HTR-8/SVneo (cell line): Measurements from ENCODE around the gene ACAP1.

Experiments used
- DNase-seq: peaks from one replicate; pipeline ENCODE4 v3.0.0; 2011; ENCODE audit warnings: low spot score, mixed read lengths; ENCODE audit not compliant: insufficient read length
- FAIRE-seq: peaks from 2 replicates; lab custom pipeline; 2011; peaks lifted over from hg19 to GRCh38; lab: Jason Lieb, UNC

Gene ACAP1

GRCh38 chr17:7308625-7309433 lies 27.5 kb upstream of the ACAP1 start:
- DNase-seq (peak; percentile 91), FAIRE-seq (no peak)

GRCh38 chr17:7309628-7310027 lies 26.7 kb upstream of the ACAP1 start:
- FAIRE-seq (no peak), DNase-seq (no peak)

- DNase-seq (no peak), FAIRE-seq (no peak)
Observed at GRCh38 chr17:7311110-7311705, 25.1 kb upstream of the ACAP1 start.

- FAIRE-seq = no peak
- no peak for DNase-seq
Observed at GRCh38 chr17:7312432-7313087, 23.8 kb upstream of the ACAP1 start.

GRCh38 chr17:7313088-7313889 lies 23.0 kb upstream of the ACAP1 start:
- DNase-seq = no peak
- no peak for FAIRE-seq

- no peak for DNase-seq
- no peak for FAIRE-seq
Observed at GRCh38 chr17:7313890-7314718, 22.2 kb upstream of the ACAP1 start.

GRCh38 chr17:7314719-7315569 lies 21.4 kb upstream of the ACAP1 start, which contains the start of gene GPS2:
TSS of gene GPS2 (minus strand) at chr17:7315360. CDS start at chr17:7315052, 308 bp downstream.
- FAIRE-seq (peak; percentile 75), DNase-seq (peak; percentile 95)

- no peak for FAIRE-seq
- no peak for DNase-seq
Observed at GRCh38 chr17:7315570-7316235, 20.6 kb upstream of the ACAP1 start.

GRCh38 chr17:7317161-7317803 lies 19.0 kb upstream of the ACAP1 start:
- DNase-seq (no peak), FAIRE-seq (peak; percentile 33)

- DNase-seq = no peak
- no peak for FAIRE-seq
Observed at GRCh38 chr17:7318121-7318860, 18.0 kb upstream of the ACAP1 start.

GRCh38 chr17:7321466-7321865 lies 14.9 kb upstream of the ACAP1 start:
- FAIRE-seq (no peak), DNase-seq (no peak)

GRCh38 chr17:7322520-7323194 lies 13.7 kb upstream of the ACAP1 start:
- DNase-seq (no peak), FAIRE-seq (peak; percentile 83)

- DNase-seq = no peak
Observed at GRCh38 chr17:7323731-7324437, 12.4 kb upstream of the ACAP1 start.

GRCh38 chr17:7324438-7324779 lies 11.9 kb upstream of the ACAP1 start:
- FAIRE-seq (no peak), DNase-seq (no peak)

More at GRCh38 chr17:7323731-7324437, 12.4 kb upstream of the ACAP1 start:
- FAIRE-seq = no peak

GRCh38 chr17:7325031-7325528 lies 11.2 kb upstream of the ACAP1 start:
- DNase-seq (no peak), FAIRE-seq (no peak)

- no peak for DNase-seq
- no peak for FAIRE-seq
Observed at GRCh38 chr17:7326186-7326585, 10.1 kb upstream of the ACAP1 start.
